Kidney (tissue), 14 donors: ENCODE results near the gene CLIP4. TPM values are rescaled to one million over a fixed set of nuclear protein-coding genes. Genes with fewer than 3 reads are reported as not detected.

Experiments used
- DNase-seq, 5 donors: peaks; one replicate each; pipeline ENCODE4 v3.0.0-alpha.2; 2013 to 2020
- FAIRE-seq: peaks from 2 replicates; lab custom pipeline; 2012; peaks lifted over from hg19 to GRCh38; lab: Jason Lieb, UNC
- H3K27ac ChIP-seq, 2 donors: one replicate each; pipeline ENCODE4 v1.7.0; 2013; ENCODE audit warnings: low read depth in 2 of 2, low read length in 2 of 2, inconsistent platforms in 1 of 2
- H3K27me3 ChIP-seq: one replicate; pipeline ENCODE4 v1.7.1; 2013; ENCODE audit warnings: low read length, inconsistent platforms; ENCODE audit not compliant: control insufficient read depth, insufficient read depth
- H3K36me3 ChIP-seq, 3 donors: one replicate each; pipeline versions ENCODE4 v1.7.0 to v1.7.1; 2013; ENCODE audit warnings: low read length in 3 of 3, control low read depth in 1 of 3, inconsistent platforms in 1 of 3; ENCODE audit not compliant: insufficient read depth in 3 of 3, control insufficient read depth in 2 of 3
- H3K4me1 ChIP-seq, 3 donors: one replicate each; pipeline versions ENCODE4 v1.7.0 to v1.7.1; 2013; ENCODE audit warnings: low read length in 3 of 3, inconsistent platforms in 1 of 3, low read depth in 1 of 3; ENCODE audit not compliant: control insufficient read depth in 2 of 3, insufficient read depth in 2 of 3
- H3K4me3 ChIP-seq, 3 donors: one replicate each; pipeline versions ENCODE4 v1.7.0 to v1.8.1; 2013; ENCODE audit warnings: low read length in 3 of 3, control low read depth in 1 of 3, inconsistent platforms in 1 of 3
- H3K9ac ChIP-seq, 3 donors: one replicate each; pipeline versions ENCODE4 v1.7.0 to v1.7.1; 2013; ENCODE audit warnings: low read length in 3 of 3, control low read depth in 1 of 3, inconsistent platforms in 1 of 3
- H3K9me3 ChIP-seq, 3 donors: one replicate each; pipeline versions ENCODE4 v1.7.0 to v1.7.1; 2013; ENCODE audit warnings: low read length in 3 of 3, control low read depth in 1 of 3, inconsistent platforms in 1 of 3; ENCODE audit not compliant: control insufficient read depth in 2 of 3, insufficient read depth in 1 of 3
- intact Hi-C: fragments of 100-400 bp; cut with DNase I; formaldehyde crosslinking; loops from one replicate; pipeline ENCODE4 v1.11.1; 2022
- polyA plus RNA-seq: library from polyadenylated mRNA; stranded (reverse); fragments of 350-450 nt; fragmentation: Illumina TruSeq; extraction: RNeasy Lipid Tissue Mini Kit (QIAGEN cat#74804); gene quantifications from one replicate; pipeline ENCODE4 v1.2.3, GENCODE V29; 2014; ENCODE audit warnings: low read depth, low replicate concordance; ENCODE audit not compliant: insufficient read depth
- total RNA-seq: library from RNA; stranded (reverse); fragmentation: NEBNext Ultra II Directional; extraction: Animal tissue kit (Norgen Biotek cat#: 25700); gene quantifications from one replicate; pipeline ENCODE4 v1.2.1, GENCODE V29; 2021
- TF ChIP-seq, protein P1 (sequence below): IDR thresholded peaks from 3 replicates; pipeline ENCODE4 v1.5.1; 2012; ENCODE audit warnings: mild to moderate bottlenecking, moderate library complexity, borderline replicate concordance; ENCODE audit not compliant: insufficient read depth; ENCODE audit errors: extremely low read depth
- donor health status: control.
- donor health status: control.
- donor health status: control.
- donor health status: control.
- donor health status: control.
- donor health status: DM: yes; HTN: yes; CAD: no.
- donor health status: Normal renal cell carcinoma (clear cell type).

Gene CLIP4
- total and polyA plus RNA-seq, 2 donors from 2014 or later: 7.8 to 18.1 TPM

DNA sequence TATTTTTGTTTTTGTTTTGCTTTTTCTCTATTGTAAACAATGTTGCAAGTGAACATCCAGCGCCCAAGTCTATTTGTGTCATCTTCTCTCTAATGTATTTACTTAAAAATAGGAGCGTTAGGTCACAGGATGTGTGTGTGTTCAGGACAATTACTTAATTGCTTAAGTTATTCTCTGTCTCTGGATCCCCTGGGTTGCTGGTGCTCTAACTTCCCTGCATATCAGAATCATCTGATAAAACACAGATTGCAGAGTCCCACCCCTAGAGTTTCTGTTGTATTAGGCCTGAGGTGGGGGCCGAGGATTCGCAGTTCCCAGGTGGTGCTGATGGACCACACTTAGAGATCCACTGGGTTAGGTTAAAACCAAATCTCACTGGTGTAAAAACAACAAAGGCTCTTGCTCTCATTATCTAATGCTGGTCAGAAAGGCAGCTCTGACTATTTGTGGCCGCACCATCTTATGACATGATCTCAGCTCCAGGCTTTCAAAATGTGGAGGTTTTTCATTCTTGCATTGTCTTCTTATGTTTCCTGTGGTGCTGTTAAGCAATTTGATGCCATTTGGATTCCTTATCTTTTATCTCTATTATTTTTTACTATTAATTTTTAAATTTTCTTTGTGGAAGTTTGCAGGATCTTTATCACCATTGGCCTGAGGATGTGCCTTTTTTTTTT lies 87.7 kb downstream of the CLIP4 start:
- intact Hi-C loops: no loop called here
- Histone ChIP-seq H3K9ac (no peak overlapping the region), H3K4me3 (no peak overlapping the region), H3K27ac (no peak overlapping the region), H3K4me1 (no peaks in the 10 kb centered on the region), H3K9me3 (no peaks in the 10 kb centered on the region), H3K36me3 (no peaks in the 10 kb centered on the region), H3K27me3 (no peaks in the 10 kb centered on the region)
- DNase-seq: no peak
- FAIRE-seq: no peak
- TF ChIP-seq, protein P1, sequence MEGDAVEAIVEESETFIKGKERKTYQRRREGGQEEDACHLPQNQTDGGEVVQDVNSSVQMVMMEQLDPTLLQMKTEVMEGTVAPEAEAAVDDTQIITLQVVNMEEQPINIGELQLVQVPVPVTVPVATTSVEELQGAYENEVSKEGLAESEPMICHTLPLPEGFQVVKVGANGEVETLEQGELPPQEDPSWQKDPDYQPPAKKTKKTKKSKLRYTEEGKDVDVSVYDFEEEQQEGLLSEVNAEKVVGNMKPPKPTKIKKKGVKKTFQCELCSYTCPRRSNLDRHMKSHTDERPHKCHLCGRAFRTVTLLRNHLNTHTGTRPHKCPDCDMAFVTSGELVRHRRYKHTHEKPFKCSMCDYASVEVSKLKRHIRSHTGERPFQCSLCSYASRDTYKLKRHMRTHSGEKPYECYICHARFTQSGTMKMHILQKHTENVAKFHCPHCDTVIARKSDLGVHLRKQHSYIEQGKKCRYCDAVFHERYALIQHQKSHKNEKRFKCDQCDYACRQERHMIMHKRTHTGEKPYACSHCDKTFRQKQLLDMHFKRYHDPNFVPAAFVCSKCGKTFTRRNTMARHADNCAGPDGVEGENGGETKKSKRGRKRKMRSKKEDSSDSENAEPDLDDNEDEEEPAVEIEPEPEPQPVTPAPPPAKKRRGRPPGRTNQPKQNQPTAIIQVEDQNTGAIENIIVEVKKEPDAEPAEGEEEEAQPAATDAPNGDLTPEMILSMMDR: no peak

DNA sequence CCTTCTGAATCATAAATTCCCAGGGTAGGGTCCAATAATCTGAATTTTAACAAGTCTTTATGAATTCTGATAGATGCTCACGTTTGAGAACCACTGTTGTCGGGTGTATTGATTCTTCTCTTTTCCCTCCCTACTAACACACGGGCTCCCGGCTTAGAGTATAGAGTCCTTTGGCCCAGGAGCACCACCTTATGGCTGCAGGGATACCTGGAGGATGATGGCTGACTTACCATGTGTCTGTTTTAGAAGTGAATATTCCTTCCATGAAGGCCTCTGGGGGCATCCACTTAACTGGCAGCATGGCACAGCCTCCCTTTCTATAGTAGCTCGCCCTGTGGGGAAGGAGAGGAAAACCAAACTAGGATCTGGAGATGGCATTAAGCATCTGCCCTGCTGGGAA lies 91.7 kb downstream of the CLIP4 start:
- H3K4me3 ChIP-seq: no peak overlapping the region
- H3K9me3 ChIP-seq: no peaks in the 10 kb centered on the region
- intact Hi-C loops: no loop called here
- FAIRE-seq (no peak), DNase-seq (no peak)
- no peak overlapping the region for H3K27ac ChIP-seq
- H3K27me3 ChIP-seq: no peaks in the 10 kb centered on the region
- no peaks in the 10 kb centered on the region for H3K36me3 ChIP-seq
- H3K9ac ChIP-seq: no peak overlapping the region
- TF ChIP-seq, protein P1: no peak
- H3K4me1 ChIP-seq: no peaks in the 10 kb centered on the region

DNA sequence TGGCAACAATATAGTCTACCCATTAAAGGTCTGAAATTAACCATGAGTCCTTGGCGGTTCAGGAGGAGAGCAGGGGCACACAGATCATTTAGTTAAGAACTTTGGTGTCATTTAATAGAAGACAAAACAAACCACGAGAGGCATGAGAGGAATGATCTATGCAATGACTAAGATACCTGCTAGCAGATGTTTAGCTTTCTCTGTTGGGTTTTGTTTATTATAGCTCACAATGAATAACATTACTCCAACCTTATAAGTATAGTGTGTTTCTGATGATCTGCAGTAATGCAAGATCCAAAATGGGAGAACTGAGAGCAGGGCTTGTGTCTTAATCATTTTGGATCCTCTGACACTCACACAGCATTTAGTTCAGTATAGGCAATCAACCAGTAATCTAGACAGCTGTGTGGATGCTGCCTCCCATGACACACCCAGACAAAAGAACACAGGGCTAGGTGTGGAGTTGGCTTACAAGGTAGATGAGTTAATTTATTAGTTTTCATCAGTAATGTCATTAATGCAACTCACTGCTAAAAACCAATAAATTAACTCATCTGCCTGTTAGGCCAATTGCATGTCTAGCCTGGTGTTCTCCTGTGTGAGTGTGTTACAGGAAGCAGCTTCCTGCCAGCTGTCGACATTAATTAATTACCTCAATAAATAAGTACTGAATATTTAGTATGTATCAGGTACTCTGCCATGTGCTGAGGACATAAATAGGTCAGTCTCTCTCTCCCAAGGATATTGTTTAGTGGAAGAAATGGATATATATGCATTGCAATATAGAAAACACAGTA lies 92.3 kb downstream of the CLIP4 start:
- intact Hi-C loops: no loop called here
- Histone ChIP-seq H3K4me1 (no peaks in the 10 kb centered on the region), H3K27me3 (no peaks in the 10 kb centered on the region), H3K9me3 (no peaks in the 10 kb centered on the region), H3K27ac (no peak overlapping the region), H3K4me3 (no peak overlapping the region), H3K9ac (no peak overlapping the region), H3K36me3 (no peaks in the 10 kb centered on the region)
- no peak for FAIRE-seq
- TF ChIP-seq, protein P1: no peak
- DNase-seq: no peak
